Measurements from ENCODE around the gene SNRNP35.

- TF ChIP-seq POLR2AphosphoS5 (IDR thresholded peaks at IDR 0.05) (no peak), CTCF (IDR thresholded peaks at IDR 0.05) (no peak), POLR2A (IDR thresholded peaks at IDR 0.05) (no peak), EP300 (IDR thresholded peaks at IDR 0.05) (no peak)
Observed at GRCh38 chr12:123441523-123442164, 16.3 kb upstream of the SNRNP35 start.

All from suprapubic skin (tissue), 4 donors.